ENCODE results near the gene DPYSL5.
A peak's percentile ranks its signal among the peaks of the same experiment; 100 is the strongest.

DPYSL5 gene

DNA sequence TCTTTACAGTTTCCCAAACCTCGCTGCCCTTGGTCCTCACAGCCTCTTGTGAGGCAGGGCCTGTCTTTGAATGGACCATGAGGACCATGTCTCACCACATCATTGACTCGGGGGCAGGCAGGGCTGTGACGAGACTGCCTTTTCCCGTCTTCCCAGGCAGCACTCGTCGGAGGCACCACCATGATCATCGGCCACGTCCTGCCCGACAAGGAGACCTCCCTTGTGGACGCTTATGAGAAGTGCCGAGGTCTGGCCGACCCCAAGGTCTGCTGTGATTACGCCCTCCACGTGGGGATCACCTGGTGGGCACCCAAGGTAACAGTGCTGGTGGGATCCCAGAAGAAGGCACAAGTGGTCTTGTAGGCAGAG is 76.8 kb downstream of the DPYSL5 start:
- Mint-ChIP-seq H3K27me3 (ENCODE audit: low read depth) (peaks cover 5% of the 10 kb centered on the region), H3K36me3 (ENCODE audit: low read depth) (no peaks in the 10 kb centered on the region), H3K4me1 (peaks cover 26% of the 10 kb centered on the region), H3K4me3 (no peak overlapping the region), H3K9me3 (no peaks in the 10 kb centered on the region), H3K27ac (peak overlapping the region in 2 of 3 experiments; percentile 81 to 83)
- TF ChIP-seq, protein P1, sequence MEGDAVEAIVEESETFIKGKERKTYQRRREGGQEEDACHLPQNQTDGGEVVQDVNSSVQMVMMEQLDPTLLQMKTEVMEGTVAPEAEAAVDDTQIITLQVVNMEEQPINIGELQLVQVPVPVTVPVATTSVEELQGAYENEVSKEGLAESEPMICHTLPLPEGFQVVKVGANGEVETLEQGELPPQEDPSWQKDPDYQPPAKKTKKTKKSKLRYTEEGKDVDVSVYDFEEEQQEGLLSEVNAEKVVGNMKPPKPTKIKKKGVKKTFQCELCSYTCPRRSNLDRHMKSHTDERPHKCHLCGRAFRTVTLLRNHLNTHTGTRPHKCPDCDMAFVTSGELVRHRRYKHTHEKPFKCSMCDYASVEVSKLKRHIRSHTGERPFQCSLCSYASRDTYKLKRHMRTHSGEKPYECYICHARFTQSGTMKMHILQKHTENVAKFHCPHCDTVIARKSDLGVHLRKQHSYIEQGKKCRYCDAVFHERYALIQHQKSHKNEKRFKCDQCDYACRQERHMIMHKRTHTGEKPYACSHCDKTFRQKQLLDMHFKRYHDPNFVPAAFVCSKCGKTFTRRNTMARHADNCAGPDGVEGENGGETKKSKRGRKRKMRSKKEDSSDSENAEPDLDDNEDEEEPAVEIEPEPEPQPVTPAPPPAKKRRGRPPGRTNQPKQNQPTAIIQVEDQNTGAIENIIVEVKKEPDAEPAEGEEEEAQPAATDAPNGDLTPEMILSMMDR (IDR thresholded peaks at IDR 0.05; ENCODE audit: unreplicated experiment in 3 of 3) = no peak

DNA sequence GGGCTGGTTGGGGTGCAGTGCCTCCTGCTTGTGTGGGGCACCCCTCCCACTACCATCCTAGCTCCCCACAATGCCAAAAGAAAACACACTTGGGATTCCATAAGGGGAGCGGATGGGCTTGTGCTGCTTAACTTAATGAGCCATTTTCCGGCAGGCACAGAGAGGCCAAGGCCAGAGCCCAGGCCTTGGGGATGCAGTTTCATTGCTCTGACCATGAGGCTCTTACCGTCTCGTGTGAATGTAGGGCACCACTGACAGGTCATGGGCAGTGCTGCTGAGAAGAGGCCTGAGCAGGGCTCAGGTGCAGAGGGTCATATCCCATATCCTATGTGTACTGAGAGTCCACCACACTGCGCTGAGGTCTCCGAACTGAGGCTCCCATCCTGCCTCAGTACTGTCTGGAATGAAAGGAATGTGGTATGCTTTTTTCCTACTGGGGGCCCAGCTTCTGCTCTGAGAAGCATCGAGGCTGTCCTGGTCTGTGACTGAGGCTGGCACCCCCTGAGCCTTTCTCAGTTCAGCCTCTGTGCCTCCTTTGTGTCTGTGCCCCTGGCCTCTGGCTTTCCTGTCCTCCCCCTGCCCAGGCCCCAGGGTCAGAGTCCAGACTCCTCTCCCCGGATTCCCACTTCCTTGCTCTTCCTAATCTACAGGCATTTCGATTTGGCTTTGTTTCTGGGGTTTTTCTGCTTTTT is 77.3 kb downstream of the DPYSL5 start:
- peaks cover 26% of the 10 kb centered on the region for H3K4me1 Mint-ChIP-seq
- peaks cover 5% of the 10 kb centered on the region for H3K27me3 Mint-ChIP-seq (ENCODE audit: low read depth)
- H3K9me3 Mint-ChIP-seq = no peaks in the 10 kb centered on the region
- H3K36me3 Mint-ChIP-seq (ENCODE audit: low read depth) = no peaks in the 10 kb centered on the region
- no peak overlapping the region for H3K4me3 Mint-ChIP-seq
- TF ChIP-seq, protein P1 (IDR thresholded peaks at IDR 0.05; ENCODE audit: unreplicated experiment in 3 of 3) = no peak
- H3K27ac Mint-ChIP-seq = peak overlapping the region; percentile 81 to 90 (median 83)

DNA sequence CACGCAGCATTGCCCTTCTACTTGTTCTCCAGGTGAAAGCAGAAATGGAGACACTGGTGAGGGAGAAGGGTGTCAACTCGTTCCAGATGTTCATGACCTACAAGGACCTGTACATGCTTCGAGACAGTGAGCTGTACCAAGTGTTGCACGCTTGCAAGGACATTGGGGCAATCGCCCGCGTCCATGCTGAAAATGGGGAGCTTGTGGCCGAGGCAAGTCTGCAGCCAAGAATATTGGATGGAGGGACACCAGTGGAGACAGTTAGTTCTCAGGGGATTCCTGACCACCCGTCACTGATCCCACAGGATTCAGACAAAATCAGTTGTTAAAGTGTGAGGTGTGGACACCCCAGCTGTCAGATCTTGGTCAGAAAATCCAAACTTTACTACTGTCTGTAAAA is 79.3 kb downstream of the DPYSL5 start:
- no peak overlapping the region for H3K4me3 Mint-ChIP-seq
- TF ChIP-seq, protein P1 (IDR thresholded peaks at IDR 0.05; ENCODE audit: unreplicated experiment in 3 of 3) = no peak
- H3K36me3 Mint-ChIP-seq (ENCODE audit: low read depth) = no peaks in the 10 kb centered on the region
- no peak overlapping the region for H3K27ac Mint-ChIP-seq
- peaks cover 26% of the 10 kb centered on the region for H3K4me1 Mint-ChIP-seq
- H3K9me3 Mint-ChIP-seq = no peaks in the 10 kb centered on the region
- peaks cover 5% of the 10 kb centered on the region for H3K27me3 Mint-ChIP-seq (ENCODE audit: low read depth)

DNA sequence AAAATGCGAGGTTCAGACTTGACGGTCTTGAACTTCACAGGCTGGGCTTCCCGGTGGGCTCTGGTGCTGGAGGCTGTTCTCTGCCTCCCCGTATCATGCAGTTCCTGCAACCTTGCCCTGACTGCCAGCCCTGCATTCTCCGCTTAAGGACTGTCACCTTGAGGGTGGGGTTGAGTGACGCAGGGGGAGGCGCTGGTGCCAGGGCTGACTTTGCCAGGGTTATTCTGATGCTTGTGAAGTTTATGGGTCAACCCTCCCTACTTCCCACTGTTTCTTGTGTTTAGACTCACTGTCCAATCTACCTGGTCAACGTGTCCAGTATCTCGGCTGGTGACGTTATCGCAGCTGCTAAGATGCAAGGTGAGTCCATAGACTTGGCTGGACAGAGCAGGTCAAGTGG is 85.0 kb downstream of the DPYSL5 start:
- Mint-ChIP-seq H3K9me3 (no peaks in the 10 kb centered on the region), H3K4me1 (no peaks in the 10 kb centered on the region), H3K27me3 (ENCODE audit: low read depth) (peaks cover 4% of the 10 kb centered on the region), H3K27ac (no peak overlapping the region), H3K4me3 (no peak overlapping the region), H3K36me3 (ENCODE audit: low read depth) (peaks cover 3% of the 10 kb centered on the region)
- TF ChIP-seq, protein P1 (IDR thresholded peaks at IDR 0.05; ENCODE audit: unreplicated experiment in 3 of 3) = no peak

DNA sequence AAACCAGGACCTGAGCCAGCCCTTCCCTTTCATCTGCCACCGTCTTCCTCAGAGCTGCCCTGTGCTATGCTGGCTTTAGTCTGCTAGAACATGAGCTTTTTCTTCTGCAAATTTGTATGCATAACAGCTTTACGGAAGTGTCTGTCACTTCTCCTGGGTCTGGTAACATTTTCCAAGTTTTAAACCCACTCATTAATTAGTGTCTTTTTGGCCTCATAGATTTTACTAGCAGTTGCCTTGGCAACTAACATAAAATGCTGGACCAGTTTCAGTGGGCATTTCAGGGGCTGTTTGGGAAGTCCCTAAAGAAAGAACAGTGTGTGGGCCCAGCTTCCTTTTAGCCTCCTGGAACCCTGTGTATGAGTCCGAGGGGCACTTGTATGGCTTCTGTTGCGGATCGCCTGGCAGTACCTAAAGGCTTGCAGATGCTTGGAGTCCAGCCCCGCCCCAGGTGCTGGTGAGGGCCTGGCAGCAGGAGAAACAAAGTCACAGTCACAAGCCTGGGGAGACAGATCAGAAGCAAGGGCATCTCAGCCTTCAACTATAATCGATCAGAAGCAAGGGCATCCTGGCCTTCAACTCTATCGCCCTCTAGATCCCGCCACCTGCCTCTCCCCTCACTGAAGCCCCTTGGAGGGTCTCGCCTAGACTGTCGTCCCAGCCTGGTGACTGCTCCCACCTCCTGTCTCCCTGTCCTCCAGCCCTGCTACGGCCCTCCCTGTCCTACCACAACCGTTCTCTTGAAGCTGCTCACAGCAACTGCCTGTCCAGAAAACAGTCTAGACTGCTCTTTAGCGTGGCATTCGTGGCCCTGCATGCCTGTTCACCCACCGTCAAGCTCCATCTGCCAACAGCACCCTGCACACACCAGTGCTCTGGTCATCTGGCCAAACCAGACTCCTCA is 85.8 kb downstream of the DPYSL5 start:
- Mint-ChIP-seq H3K27ac (no peak overlapping the region), H3K4me3 (no peak overlapping the region), H3K27me3 (ENCODE audit: low read depth) (peaks cover 3% of the 10 kb centered on the region), H3K4me1 (no peaks in the 10 kb centered on the region), H3K36me3 (ENCODE audit: low read depth) (peaks cover 3% of the 10 kb centered on the region), H3K9me3 (no peaks in the 10 kb centered on the region)
- TF ChIP-seq, protein P1 (IDR thresholded peaks at IDR 0.05; ENCODE audit: unreplicated experiment in 3 of 3) = no peak
